ENCODE data around the gene SEMA6C. TPM values are rescaled to one million over a fixed set of nuclear protein-coding genes. Genes with fewer than 3 reads are reported as not detected.

Gene SEMA6C
- total RNA-seq, 4 donors from 2014 or later: 2.5 to 5.9 (median 3.4) TPM

DNA sequence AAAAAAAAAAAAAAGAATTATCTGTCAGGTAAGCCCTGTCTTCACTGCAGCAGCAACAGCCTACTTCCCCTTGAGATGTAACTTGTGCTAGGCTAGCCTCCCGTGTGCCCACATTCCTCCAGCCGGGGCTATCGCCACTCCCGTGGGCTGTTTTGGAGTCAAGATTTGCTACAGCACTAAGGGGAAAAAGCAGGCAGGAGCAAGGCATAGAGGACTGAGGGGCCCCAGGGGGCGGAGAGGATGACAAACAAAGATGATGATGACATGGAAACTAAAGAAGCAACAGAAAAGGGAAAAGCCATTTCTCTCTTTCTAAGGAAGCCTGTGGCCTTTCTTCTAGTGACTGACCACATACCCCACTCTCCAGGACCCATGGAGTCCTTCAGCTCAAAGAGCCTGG is 11.9 kb upstream of the SEMA6C start:
- Histone ChIP-seq H3K4me3 (replicated peaks in 1 of 3) (no peak overlapping the region), H3K27me3 (no peaks in the 10 kb centered on the region), H3K27ac (no peak overlapping the region), H3K4me1 (no peaks in the 10 kb centered on the region), H3K36me3 (peaks cover 25 to 27% of the 10 kb centered on the region in 2 donors), H3K9me3 (no peaks in the 10 kb centered on the region)
- 85 to 90% methylated on average over 5 of the region's 5 CpGs for WGBS, 2 donors
- TF ChIP-seq CTCF (IDR thresholded peaks at IDR 0.05): no peak
- TF ChIP-seq POLR2A (IDR thresholded peaks at IDR 0.05): no peak
- no peak for DNase-seq
- intact Hi-C loops (cut with DNase I): loop anchor here (5.0 to 10.0 kb wide), 2 partner anchors 56 to 134 kb away; no protein-coding TSS in a partner anchor

- no peak overlapping the region for H3K27ac ChIP-seq
- intact Hi-C loops (cut with DNase I): loop anchor here (5.0 to 10.0 kb wide), 2 partner anchors 55 to 132 kb away; no protein-coding TSS in a partner anchor
- no peak for DNase-seq
- H3K4me1 ChIP-seq: no peaks in the 10 kb centered on the region
- WGBS, 2 donors: 86 to 93% methylated on average over 6 of the region's 6 CpGs
- H3K36me3 ChIP-seq: peaks cover 25 to 27% of the 10 kb centered on the region in 2 donors
- H3K4me3 ChIP-seq (replicated peaks in 1 of 3): no peak overlapping the region
- H3K9me3 ChIP-seq: no peaks in the 10 kb centered on the region
- TF ChIP-seq CTCF (IDR thresholded peaks at IDR 0.05): no peak
- no peaks in the 10 kb centered on the region for H3K27me3 ChIP-seq
Observed at GRCh38 chr1:151157067-151157531, 10.7 kb upstream of the SEMA6C start.

GRCh38 chr1:151156515-151156819 is 10.0 kb upstream of the SEMA6C start, which contains the start of gene TNFAIP8L2:
TSS of gene TNFAIP8L2 (plus strand) at chr1:151156649. CDS start at chr1:151158698, 2,049 bp downstream.
- Histone ChIP-seq H3K36me3 (peaks cover 22 to 23% of the 10 kb centered on the region in 2 donors), H3K27me3 (no peaks in the 10 kb centered on the region), H3K9me3 (no peaks in the 10 kb centered on the region), H3K4me3 (replicated peaks in 1 of 3) (no peak within 1 kb of the TSS), H3K4me1 (no peaks in the 10 kb centered on the region), H3K27ac (no peak within 1 kb of the TSS)
- DNase-seq: no peak
- no peak for TF ChIP-seq CTCF (IDR thresholded peaks at IDR 0.05)
- no peak for TF ChIP-seq POLR2A (IDR thresholded peaks at IDR 0.05)
- intact Hi-C loops (cut with DNase I): loop anchor here (5.0 to 10.0 kb wide), 2 partner anchors 54 to 132 kb away; no protein-coding TSS in a partner anchor
- WGBS, 2 donors: 74 to 78% methylated on average over 4 of the region's 4 CpGs

DNA sequence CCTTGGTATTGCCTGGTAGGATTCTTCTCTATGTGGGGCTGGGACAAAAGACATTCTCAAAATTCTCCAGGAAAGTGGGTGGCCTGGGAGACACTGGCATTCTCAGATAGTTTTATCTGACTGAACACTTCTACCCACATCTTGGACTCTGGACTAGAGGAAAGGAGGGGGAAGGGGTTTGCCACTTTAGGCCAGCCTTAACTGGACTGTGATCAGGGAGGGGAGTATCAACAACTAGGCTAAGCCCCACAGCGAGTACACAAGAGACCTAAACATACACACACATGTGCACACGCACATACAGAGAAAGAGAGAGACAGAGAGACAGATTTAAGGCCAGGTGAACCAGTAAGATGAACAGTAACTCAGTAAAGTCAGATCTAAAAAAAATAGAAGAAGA is 1.2 kb upstream of the SEMA6C start:
- no peak overlapping the region for H3K27ac ChIP-seq
- intact Hi-C loops (cut with DNase I): no loop called here
- no peaks in the 10 kb centered on the region for H3K27me3 ChIP-seq
- no peaks in the 10 kb centered on the region for H3K36me3 ChIP-seq
- no peak overlapping the region for H3K4me3 ChIP-seq (replicated peaks in 1 of 3)
- TF ChIP-seq CTCF (IDR thresholded peaks at IDR 0.05): no peak
- H3K9me3 ChIP-seq: no peaks in the 10 kb centered on the region
- WGBS, 2 donors: 96 to 97% methylated on average over 2 of the region's 2 CpGs
- no peak for DNase-seq
- peaks cover 20 to 25% of the 10 kb centered on the region in 2 donors for H3K4me1 ChIP-seq

GRCh38 chr1:151147132-151147503 is 687 bp upstream of the SEMA6C start:
- H3K4me3 ChIP-seq (replicated peaks in 1 of 3): peak overlapping the region in 1 of 3 donors; percentile 74
- peaks cover 20 to 25% of the 10 kb centered on the region in 2 donors for H3K4me1 ChIP-seq
- no peaks in the 10 kb centered on the region for H3K9me3 ChIP-seq
- no peaks in the 10 kb centered on the region for H3K27me3 ChIP-seq
- WGBS, 2 donors: 31 to 32% methylated on average over 7 of the region's 7 CpGs
- intact Hi-C loops (cut with DNase I): no loop called here
- H3K27ac ChIP-seq: peak overlapping the region in 2 of 3 donors; percentile 41 to 44
- DNase-seq: no peak
- no peaks in the 10 kb centered on the region for H3K36me3 ChIP-seq
- no peak for TF ChIP-seq POLR2A (IDR thresholded peaks at IDR 0.05)
- TF ChIP-seq CTCF (IDR thresholded peaks at IDR 0.05): no peak
